GM23248 (cell line): ENCODE measurements around the gene GRIPAP1. TPM values are rescaled to one million over a fixed set of nuclear protein-coding genes. Genes with fewer than 3 reads are reported as not detected.

Experiments
- DNase-seq: peaks from one replicate; pipeline ENCODE4 v3.0.0-alpha.2; 2015
- H2AFZ ChIP-seq: fragments of 200-600 bp; sonication (generic); 2 replicates; pipeline ENCODE4 v1.6.1; 2016; ENCODE audit warnings: antibody characterized with exemption
- H3F3A ChIP-seq: fragments of 200-600 bp; sonication (generic); 2 replicates; pipeline ENCODE4 v1.6.1; 2016; ENCODE audit warnings: mild to moderate bottlenecking, antibody characterized with exemption, mixed run types; ENCODE audit not compliant: insufficient read depth
- H3K27ac ChIP-seq: fragments of 200-600 bp; sonication (generic); 2 replicates; pipeline ENCODE4 v1.5.1; 2016; ENCODE audit warnings: mild to moderate bottlenecking
- H3K27me3 ChIP-seq: fragments of 200-600 bp; sonication (generic); replicated peaks from 2 replicates; pipeline ENCODE4 v1.6.1; 2016; ENCODE audit warnings: mild to moderate bottlenecking; ENCODE audit not compliant: insufficient read depth
- H3K36me3 ChIP-seq: fragments of 200-600 bp; sonication (generic); 2 replicates; pipeline ENCODE4 v1.6.1; 2016; ENCODE audit warnings: low read depth, mild to moderate bottlenecking
- H3K4me1 ChIP-seq: fragments of 200-600 bp; sonication (generic); 2 replicates; pipeline ENCODE4 v1.6.1; 2016; ENCODE audit warnings: mild to moderate bottlenecking; ENCODE audit not compliant: insufficient read depth
- H3K4me2 ChIP-seq: fragments of 200-600 bp; sonication (generic); one replicate; pipeline ENCODE4 v1.6.1; 2016; ENCODE audit warnings: mild to moderate bottlenecking; ENCODE audit not compliant: unreplicated experiment
- H3K4me3 ChIP-seq: fragments of 200-600 bp; sonication (generic); 2 replicates; pipeline ENCODE4 v1.5.1; 2016; ENCODE audit warnings: mild to moderate bottlenecking
- H3K79me2 ChIP-seq: fragments of 200-600 bp; sonication (generic); 2 replicates; pipeline ENCODE4 v1.6.1; 2016; ENCODE audit warnings: mild to moderate bottlenecking; ENCODE audit not compliant: insufficient read depth
- H3K9ac ChIP-seq: fragments of 200-600 bp; sonication (generic); 2 replicates; pipeline ENCODE4 v1.6.1; 2016; ENCODE audit warnings: mild to moderate bottlenecking
- H3K9me2 ChIP-seq: fragments of 200-600 bp; sonication (generic); 2 replicates; pipeline ENCODE4 v1.6.1; 2016; ENCODE audit warnings: mixed run types, mild to moderate bottlenecking, moderate library complexity; ENCODE audit not compliant: insufficient read depth
- H3K9me3 ChIP-seq: fragments of 200-600 bp; sonication (generic); one replicate; pipeline ENCODE4 v1.6.1; 2017; ENCODE audit warnings: low read depth
- H4K20me1 ChIP-seq: fragments of 200-600 bp; sonication (generic); 2 replicates; pipeline ENCODE4 v1.6.0; 2016; ENCODE audit not compliant: insufficient read depth
- EZH2 ChIP-seq: fragments of 200-600 bp; sonication (generic); IDR thresholded peaks from 2 replicates; pipeline ENCODE4 v1.6.1; 2018; ENCODE audit warnings: antibody characterized with exemption, mild to moderate bottlenecking; ENCODE audit not compliant: insufficient read depth, poor library complexity, severe bottlenecking
- EZH2phosphoT487 ChIP-seq: fragments of 200-600 bp; sonication (generic); IDR thresholded peaks from 2 replicates; pipeline ENCODE4 v1.6.1; 2018; ENCODE audit warnings: antibody characterized with exemption, moderate library complexity, mild to moderate bottlenecking, low read depth; ENCODE audit not compliant: insufficient read depth
- WGBS, 2 experiments: methylation state at CpG; one replicate each; pipeline ENCODE4 v1.1.6; 2015 to 2017; ENCODE audit warnings: low lambda C conversion rate in 2 of 2, low coverage in 1 of 2; ENCODE audit errors: missing lambda C conversion rate in 2 of 2; 5-methylcytosine and 5-hydroxymethylcytosine counted together
- in situ Hi-C: fragments of 300-500 bp; cut with MboI; formaldehyde crosslinking; loops from 2 replicates; pipeline ENCODE4 v1.15.0; 2020
- polyA plus RNA-seq: library from polyadenylated mRNA; unstranded; fragments of >200 nt; fragmentation: Nextera tagmentation; extraction: Ambion mirVana; gene quantifications from 2 replicates; pipeline ENCODE4 v1.2.1, GENCODE V29; 2016
- total RNA-seq: library from RNA; depleted of rRNA; stranded (reverse); fragments of >200 nt; shearing (Covaris generic); gene quantifications from 2 replicates; pipeline ENCODE4 v1.2.3, GENCODE V29; 2014

Gene GRIPAP1
- total and polyA plus RNA-seq, 2 experiments from 2014 or later = 16.5 TPM

DNA sequence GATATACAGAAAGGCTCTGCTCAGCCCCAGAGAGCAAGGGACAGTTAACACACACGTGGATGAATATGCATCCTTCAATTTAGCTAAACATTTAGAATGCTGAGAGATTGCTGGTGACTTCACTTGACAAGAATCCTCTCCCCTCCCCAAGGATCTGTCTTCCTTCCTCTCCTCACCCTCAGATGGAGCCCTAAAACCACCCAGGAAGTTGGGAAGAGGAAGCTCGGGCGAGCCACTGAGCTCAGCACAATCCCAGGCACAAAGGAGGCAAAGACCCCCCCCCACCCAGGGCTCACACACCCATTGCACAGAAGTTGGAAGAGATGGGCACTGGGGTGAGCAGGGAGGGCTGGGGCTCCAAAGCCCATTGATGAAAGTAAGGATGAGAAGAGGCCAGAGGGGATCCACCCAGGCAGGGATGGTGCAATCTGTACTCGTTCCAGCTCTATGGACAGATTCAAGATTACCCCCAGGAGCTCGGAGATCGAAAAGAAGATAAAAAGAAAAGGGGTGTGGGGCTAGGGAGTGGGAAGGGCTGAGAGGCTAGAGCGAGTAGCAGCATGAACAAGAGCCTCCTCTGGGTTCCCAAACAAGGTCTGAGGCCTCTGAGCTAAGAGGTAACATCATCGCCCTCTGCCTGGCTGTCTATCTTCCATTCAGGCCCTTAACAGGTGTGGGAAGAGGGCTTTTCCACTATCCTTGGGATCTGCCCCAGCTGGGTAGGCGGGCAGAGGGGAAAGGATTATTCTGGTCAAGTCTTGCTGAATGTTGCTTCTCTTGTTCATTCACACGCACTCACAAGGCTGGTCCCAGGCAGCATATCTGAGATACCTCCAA lies 39.9 kb upstream of the GRIPAP1 start:
- H4K20me1 ChIP-seq = no peaks in the 10 kb centered on the region
- no peaks in the 10 kb centered on the region for H3K36me3 ChIP-seq
- peaks cover 11% of the 10 kb centered on the region for H3K4me1 ChIP-seq
- in situ Hi-C loops = loop anchor here (25.0 kb wide), 1 partner anchor 105 kb away; no protein-coding TSS in a partner anchor
- no peaks in the 10 kb centered on the region for H3K9me3 ChIP-seq
- peak; percentile 55 for DNase-seq
- H3K27me3 ChIP-seq = no peaks in the 10 kb centered on the region
- peak overlapping the region; percentile 91 for H3K4me2 ChIP-seq
- 1 to 5% methylated on average over 8 of the region's 10 CpGs for WGBS, 2 experiments
- TF ChIP-seq EZH2phosphoT487 = no peak
- TF ChIP-seq EZH2 = no peak
- peak overlapping the region; percentile 91 for H3K4me3 ChIP-seq
- peak overlapping the region; percentile 99 for H3K9ac ChIP-seq
- H3F3A ChIP-seq = peaks cover 26% of the 10 kb centered on the region; the same call in 1 of the 2 replicates
- H2AFZ ChIP-seq = no peak overlapping the region
- H3K27ac ChIP-seq = peak overlapping the region; percentile 91
- peaks cover 53% of the 10 kb centered on the region for H3K79me2 ChIP-seq
- H3K9me2 ChIP-seq = no peaks in the 10 kb centered on the region

DNA sequence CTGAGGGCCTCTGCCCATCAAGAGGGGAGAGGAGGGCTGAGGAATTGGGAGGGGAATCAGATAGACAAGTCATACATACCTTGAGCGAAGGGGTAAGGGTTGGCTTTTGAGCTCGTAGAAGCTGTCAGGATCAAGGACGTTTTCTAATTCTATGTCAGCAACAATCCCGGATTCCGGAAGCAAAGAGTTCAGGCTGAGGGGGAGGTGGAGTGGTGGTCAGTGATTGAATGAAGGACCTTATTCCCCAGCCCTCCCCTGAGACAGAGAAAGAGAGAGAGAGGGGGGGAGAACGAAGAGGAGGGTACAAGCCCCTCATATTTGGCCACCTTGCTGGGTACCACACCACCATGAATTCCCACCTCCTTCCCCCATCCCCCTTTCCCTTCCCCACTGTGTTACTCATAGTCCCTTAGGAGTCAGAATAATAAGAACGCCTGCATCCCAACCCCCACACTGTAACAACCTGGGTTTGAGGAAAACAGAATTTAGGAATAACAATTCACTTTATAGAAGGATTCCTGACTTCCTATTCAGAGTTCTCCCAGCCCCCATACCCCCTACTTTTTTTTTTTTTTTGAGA lies 38.4 kb upstream of the GRIPAP1 start:
- TF ChIP-seq EZH2phosphoT487 (no peak), EZH2 (no peak)

DNA sequence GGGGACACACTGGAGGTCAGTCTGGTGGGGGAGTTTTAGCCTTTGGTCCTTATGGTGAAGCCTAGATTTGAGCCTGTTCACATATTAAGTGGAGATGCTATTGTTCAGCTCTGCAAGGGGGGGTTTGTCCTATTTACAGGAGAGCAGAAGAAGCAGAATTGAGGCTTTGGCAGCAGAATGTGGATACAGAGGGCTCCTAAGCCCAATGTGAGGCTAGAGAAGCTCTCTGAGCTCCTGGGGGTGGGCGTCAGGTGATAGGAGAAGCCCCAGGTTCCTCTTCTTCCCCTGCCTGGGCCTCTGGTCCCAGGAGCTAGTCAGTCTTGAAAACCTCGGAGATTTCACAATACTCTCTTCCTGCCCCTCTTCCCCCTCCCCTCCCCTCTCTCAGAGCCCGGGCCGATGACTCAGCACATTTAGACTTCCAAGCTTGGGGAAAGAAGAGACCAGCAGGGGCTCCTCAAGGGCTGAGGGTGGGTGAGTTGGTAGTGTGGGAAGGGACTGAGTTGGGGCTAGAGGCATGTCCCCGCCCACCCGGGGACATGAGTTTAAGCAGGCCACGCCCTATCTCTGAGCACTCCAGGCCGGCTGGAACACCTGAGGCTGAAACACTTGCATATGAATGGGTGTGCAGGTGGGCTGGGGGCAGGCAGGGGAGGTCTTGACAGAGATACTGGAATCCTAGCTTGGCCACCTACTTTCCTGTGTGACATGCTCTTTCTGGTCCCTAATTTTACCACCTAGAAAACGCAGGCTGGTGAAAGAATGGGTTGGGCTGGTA lies 37.7 kb upstream of the GRIPAP1 start:
- H3K9ac ChIP-seq = peak overlapping the region; percentile 99
- peak overlapping the region; percentile 91 for H3K4me2 ChIP-seq
- peaks cover 26% of the 10 kb centered on the region; the same call in 1 of the 2 replicates for H3F3A ChIP-seq
- H3K4me3 ChIP-seq = peak overlapping the region; percentile 91
- in situ Hi-C loops = loop anchor here (25.0 kb wide), 1 partner anchor 102 kb away; no protein-coding TSS in a partner anchor
- DNase-seq = peak; percentile 93
- peak overlapping the region; percentile 91 for H3K27ac ChIP-seq
- TF ChIP-seq EZH2 (no peak), EZH2phosphoT487 (no peak)
- H3K36me3 ChIP-seq = no peaks in the 10 kb centered on the region; the same call in 1 of the 2 replicates
- H3K9me3 ChIP-seq = no peaks in the 10 kb centered on the region
- peaks cover 11% of the 10 kb centered on the region for H3K4me1 ChIP-seq
- no peaks in the 10 kb centered on the region for H3K9me2 ChIP-seq
- 0 to 4% methylated on average over 3 to 7 of the region's 9 CpGs for WGBS, 2 experiments
- H2AFZ ChIP-seq = no peak overlapping the region
- H3K27me3 ChIP-seq = no peaks in the 10 kb centered on the region
- no peaks in the 10 kb centered on the region for H4K20me1 ChIP-seq
- H3K79me2 ChIP-seq = peaks cover 64% of the 10 kb centered on the region

More for the DNA sequence above, 38.4 kb upstream of the GRIPAP1 start:
- H2AFZ ChIP-seq = no peak overlapping the region
- H3K9me2 ChIP-seq = no peaks in the 10 kb centered on the region
- H3K4me3 ChIP-seq = peak overlapping the region; percentile 91
- peak overlapping the region; percentile 91 for H3K4me2 ChIP-seq
- no peaks in the 10 kb centered on the region for H3K27me3 ChIP-seq
- no peaks in the 10 kb centered on the region for H4K20me1 ChIP-seq
- peak overlapping the region; percentile 91 for H3K27ac ChIP-seq
- peaks cover 26% of the 10 kb centered on the region; the same call in 1 of the 2 replicates for H3F3A ChIP-seq
- in situ Hi-C loops = loop anchor here (25.0 kb wide), 1 partner anchor 103 kb away; no protein-coding TSS in a partner anchor
- no peaks in the 10 kb centered on the region; the same call in 1 of the 2 replicates for H3K36me3 ChIP-seq
- H3K9ac ChIP-seq = peak overlapping the region; percentile 99
- peaks cover 63% of the 10 kb centered on the region for H3K79me2 ChIP-seq
- 0 to 3% methylated on average over 5 to 7 of the region's 7 CpGs for WGBS, 2 experiments
- H3K9me3 ChIP-seq = no peaks in the 10 kb centered on the region
- H3K4me1 ChIP-seq = peaks cover 11% of the 10 kb centered on the region
- DNase-seq = peak; percentile 47
